DMS 273 (cell line): ENCODE measurements around the gene TBC1D2.
"Not testable (repeated sequence)": the region's sequence is repeated elsewhere in the genome, so short reads cannot be mapped to it uniquely, and the experiment has no call there.

Experiments
- DNase-seq: peaks from one replicate; lab custom pipeline; 2025; ENCODE audit not compliant: unreplicated experiment; lab: John Stamatoyannopoulos, UW

Gene TBC1D2

GRCh38 chr9:98275159-98275558, 19.7 kb upstream of the TBC1D2 start:
- DNase-seq, result no peak

- no peak for DNase-seq
These were observed 16.6 kb upstream of the TBC1D2 start for GRCh38 chr9:98272083-98272482.

DNA sequence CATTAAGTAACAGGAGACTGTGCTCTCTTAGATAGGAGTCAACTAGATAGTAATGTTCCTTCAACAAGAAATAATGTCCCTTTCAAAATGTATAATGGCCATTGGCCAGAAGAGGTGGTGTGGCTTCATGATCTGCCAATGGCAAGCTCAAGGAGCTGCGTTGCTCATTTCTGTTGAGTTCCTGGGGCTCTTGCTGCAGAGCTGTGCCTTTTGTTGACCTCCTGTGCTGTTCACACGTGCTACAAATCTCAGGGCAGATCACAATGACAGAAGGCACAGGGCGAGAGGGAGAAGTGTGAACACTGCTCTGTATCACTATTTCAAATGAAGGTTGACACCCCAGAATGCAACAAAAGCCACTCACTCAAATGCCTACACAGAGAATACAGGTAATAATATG, 16.0 kb upstream of the TBC1D2 start:
- DNase-seq, result no peak

DNA sequence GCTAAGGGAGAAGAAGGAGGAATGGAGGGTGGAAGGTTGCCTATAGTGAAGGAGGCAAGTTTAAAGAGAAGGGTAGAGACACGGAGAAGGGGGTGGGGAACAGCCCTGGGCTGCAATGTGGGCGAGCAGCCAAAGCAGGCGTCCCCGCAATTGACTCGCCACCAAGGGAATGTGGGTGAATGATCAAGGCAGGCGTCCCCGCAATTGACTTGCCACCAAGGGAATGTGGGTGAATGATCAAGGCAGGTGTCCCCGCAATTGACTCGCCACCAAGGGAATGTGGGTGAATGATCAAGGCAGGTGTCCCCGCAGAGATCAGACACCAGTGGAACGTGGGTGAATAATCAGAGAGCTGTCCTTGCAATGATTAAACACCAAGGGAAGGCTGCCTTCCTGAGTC, 14.8 kb upstream of the TBC1D2 start:
- not testable (repeated sequence) for DNase-seq

GRCh38 chr9:98269652-98270051, 14.2 kb upstream of the TBC1D2 start:
- not testable (repeated sequence) for DNase-seq

DNA sequence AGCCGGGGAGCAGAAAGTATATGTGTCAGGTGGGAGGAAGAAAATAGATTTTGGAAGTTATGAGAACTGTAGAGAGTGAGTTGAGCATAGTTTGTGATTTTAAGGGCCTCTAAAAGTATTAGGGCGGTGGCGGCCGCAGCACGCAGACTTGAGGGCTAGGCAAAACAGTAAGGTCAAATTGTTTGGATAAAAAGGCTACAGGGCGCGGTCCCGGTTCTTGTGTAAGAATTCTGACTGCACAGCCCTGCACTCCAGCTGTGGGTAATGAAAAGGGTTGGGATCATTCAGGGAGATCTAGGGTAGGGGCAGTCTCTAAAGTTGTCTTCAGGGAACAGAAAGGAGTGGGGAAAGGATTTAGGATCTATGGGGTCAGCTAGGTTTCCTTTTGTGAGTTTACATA, 12.1 kb upstream of the TBC1D2 start:
- not testable (repeated sequence) for DNase-seq

DNA sequence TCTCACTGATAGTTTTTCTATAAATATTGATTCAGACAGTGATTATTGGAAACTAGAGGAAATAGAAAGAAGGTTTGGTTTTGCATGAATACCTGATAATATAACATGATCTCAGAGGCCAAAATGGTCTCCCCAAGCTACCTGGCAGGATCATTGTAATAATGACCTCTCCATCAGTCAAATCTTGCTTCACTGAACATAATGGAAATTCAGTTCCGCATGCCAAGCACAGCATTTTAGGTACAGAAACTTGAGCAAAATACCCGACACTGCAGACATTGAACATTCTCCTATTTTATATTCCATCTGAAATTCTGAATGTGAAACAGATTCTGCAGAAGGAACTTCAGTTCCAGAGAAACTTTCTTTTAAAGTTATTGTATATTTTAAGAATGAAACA, 9.1 kb upstream of the TBC1D2 start:
- DNase-seq, result no peak

GRCh38 chr9:98263482-98264357, 8.3 kb upstream of the TBC1D2 start:
- peak; percentile 89 for DNase-seq

- DNase-seq, result no peak
These were observed 7.6 kb upstream of the TBC1D2 start for GRCh38 chr9:98263080-98263479.

DNA sequence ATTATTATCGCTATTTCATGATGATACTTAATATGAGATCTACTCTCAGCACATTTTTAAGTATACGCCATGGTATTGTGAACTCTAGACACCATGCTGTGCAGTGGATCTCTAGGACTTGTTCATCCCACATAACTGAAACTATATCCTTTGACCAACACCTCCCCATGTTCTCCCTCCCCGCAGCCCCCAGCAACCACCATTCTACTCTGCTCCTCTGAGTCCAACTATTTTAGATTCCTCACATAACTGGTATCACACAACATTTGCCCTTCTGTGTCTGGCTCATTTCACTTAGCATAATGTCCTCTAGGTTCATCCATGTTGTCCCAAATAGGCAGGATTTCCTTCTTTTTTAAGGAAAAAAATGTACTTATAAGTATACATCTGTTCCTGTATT, 6.6 kb upstream of the TBC1D2 start:
- DNase-seq, result no peak

GRCh38 chr9:98260635-98261034, 5.2 kb upstream of the TBC1D2 start:
- DNase-seq, result no peak

- no peak for DNase-seq
These were observed 4.3 kb upstream of the TBC1D2 start for GRCh38 chr9:98259791-98260190.

- DNase-seq, result peak; percentile 18
These were observed 1.3 kb upstream of the TBC1D2 start for GRCh38 chr9:98256756-98257155.

GRCh38 chr9:98255061-98255577, 330 bp downstream of the TBC1D2 start:
- DNase-seq, result peak; percentile 57

GRCh38 chr9:98254228-98255060, 1.0 kb downstream of the TBC1D2 start:
- no peak for DNase-seq

- DNase-seq, result no peak
These were observed 1.9 kb downstream of the TBC1D2 start for GRCh38 chr9:98253565-98253964.

GRCh38 chr9:98251551-98251950, 3.9 kb downstream of the TBC1D2 start:
- no peak for DNase-seq

- no peak for DNase-seq
These were observed 5.7 kb downstream of the TBC1D2 start for GRCh38 chr9:98249771-98250170.

- no peak for DNase-seq
These were observed 6.5 kb downstream of the TBC1D2 start for GRCh38 chr9:98248737-98249474.

DNA sequence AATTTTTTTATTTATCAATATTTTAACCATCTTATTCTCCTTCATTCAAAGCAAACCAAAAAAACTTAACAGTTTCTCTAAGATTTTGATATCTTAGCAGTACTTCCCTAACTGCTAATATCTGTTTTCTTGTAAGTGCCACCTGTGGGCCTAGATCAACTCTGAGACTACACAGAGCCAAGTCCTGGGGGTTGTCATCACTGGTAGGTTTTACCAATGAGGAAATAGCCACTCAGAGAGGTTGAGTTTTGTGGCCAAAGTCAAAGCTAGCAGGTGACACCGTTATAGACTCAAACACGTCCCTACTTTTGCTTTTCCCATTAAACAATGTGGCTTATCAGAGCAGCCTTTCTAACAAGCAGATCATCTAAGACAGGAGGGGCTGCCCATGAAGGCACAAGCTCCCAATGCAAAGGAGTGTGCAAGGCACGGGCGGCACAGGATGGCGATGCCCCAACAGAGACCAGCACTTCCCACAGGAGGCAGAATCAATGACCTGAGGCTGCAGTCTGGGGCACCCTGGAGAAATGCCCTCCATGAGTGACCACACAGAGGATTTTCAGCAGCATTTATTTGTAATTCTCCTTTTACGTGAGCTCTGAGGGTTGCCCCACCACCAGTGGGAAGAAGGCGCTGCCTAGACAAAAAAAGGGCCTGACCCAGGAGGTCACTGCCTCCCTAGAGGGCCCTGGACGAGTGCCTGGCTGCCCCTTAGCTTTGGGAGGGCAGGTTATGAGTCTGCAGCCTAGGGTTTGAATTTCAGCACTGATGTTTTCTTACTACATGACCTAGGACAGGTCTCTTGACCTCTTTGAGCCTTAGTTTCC, 7.4 kb downstream of the TBC1D2 start:
- DNase-seq, result no peak
